Limb (tissue), 2 donors: ENCODE data around the gene GLB1L.
A peak's percentile ranks its signal among the peaks of the same experiment; 100 is the strongest.
"Not testable (repeated sequence)": the region's sequence is repeated elsewhere in the genome, so short reads cannot be mapped to it uniquely, and the experiment has no call there.

ENCODE experiments used
- DNase-seq, 2 donors: peaks; one replicate each; pipeline ENCODE4 v3.0.0-alpha.2; 2016; ENCODE audit errors: extremely low spot score in 2 of 2

GLB1L gene

DNA sequence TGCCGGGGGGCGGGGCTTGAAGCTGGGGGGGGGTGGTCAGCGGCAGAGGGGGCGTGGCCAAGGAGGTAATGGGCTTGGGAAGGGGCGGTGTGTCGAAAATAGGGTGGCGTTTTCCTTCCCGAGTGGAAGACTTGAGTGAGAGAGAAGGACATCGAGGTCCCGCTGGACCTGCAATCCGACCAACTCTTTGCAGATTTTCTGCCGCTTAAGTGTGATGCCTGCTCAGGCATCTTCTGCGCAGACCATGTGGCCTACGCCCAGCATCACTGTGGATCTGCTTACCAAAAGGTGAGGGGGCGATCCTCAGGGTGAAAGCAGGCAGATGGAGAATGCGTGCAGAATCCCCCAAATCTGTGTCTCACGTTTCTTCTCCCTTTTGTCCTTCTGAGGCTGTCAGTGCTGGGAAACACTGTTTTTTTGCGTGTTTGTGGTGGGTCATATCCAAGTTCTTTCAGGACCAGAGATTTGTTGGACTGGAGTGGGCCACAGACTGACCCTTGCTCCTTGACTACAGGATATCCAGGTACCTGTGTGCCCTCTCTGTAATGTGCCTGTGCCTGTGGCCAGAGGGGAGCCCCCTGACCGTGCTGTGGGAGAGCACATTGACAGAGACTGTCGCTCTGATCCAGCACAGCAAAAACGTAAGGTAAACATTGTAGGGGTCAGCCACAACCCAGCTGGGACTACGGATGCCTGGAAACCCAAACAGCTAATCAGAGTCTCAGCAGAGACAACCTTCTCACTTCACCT is 37.9 kb downstream of the GLB1L start:
- no peak for DNase-seq

DNA sequence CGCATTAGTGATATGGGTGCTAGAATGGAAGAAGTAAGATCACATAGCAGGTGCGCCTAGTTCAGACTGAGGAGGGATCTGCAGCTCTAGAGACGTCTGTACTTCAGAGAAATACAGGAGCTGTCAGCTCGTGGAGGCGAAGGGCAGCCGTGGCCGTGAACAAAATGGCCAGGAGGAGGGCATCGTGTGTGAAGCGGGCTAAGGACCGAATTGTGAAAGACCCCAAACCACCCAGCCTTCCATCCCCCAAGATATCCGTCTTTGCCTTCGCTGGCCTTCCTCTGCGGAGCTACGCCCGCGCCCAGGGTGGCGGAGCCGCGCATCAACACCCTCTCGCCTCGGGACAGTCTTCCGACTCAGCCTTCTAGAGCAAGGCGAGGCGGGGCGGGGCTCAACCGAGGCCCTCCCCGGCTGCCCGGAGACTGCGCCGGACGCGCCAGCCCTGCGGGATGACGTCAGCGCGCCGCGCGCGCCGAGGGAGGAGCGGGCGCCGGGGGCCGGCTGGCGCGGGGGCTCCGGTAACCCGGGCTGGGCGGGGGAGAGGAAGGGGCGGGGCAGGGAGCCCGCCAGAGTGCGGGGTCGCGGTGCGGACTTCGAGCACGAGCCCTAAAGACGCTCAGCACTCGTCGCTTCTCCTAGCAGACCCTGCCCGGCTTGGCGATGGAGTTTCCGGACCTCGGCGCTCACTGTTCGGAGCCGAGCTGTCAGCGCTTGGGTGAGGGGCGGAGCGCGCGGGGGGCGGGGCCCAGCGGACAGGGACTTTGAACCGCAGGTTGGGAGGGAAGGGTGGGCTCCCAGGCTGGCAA is 38.7 kb downstream of the GLB1L start, which contains the start of gene ZFAND2B:
Gene ZFAND2B (plus strand): TSS at position 455 of the 806 bp plus-strand sequence. CDS start 206 bp downstream, at position 661.
- peak; percentile 94 to 98 for DNase-seq

DNA sequence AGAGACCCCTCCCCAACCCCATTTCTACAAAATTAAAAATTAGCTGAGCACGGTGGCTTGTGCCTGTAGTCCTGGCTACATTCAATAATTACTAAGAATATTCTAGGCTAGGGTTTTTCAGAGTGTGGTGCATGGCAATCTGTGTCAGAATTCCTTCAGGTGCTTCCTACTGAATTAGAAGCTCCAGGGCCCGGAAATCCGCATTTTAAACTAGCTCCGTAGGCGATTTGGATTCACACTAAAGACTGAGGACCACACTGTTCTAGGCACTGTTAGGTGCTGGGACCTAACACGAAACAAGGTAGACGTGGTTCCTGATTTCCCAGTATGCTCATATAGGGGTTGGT is 39.3 kb downstream of the GLB1L start:
- DNase-seq = no peak

- DNase-seq = no peak
Observed at GRCh38 chr2:219205165-219205538, 40.1 kb downstream of the GLB1L start.

DNA sequence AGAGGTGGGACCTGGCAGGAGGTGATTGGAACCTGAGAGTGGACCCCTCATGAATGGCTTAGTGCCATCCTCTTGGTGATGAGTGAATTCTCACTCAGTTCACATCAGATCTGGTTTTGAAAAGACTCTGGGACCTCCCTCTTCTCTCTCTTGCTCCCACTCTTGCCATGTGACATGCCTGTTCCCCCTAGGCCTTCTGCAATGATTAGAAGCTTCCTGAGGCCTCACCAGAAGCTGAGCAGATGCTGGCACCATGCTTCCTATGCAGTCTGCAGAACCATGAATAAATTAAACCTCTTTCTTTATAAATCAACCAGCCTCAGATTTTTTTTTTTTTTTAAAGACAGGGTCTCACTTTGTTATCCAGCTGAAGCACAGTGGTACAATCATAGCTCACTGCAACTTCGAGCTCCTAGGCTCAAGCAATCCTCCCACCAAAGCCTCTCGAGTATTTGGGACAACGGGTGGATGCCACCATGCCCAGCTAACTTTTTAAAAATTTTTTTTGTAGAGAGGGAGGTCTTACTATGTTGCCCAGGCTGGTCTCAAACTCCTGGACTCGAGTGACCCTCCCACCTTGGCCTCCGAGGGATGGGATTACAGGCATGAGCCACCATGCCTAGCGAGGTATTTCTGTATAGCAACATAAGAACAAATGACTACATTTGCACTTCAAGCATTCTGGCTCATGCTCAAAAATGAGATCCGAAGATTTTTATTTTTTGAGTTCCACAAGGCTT is 40.6 kb downstream of the GLB1L start:
- no peak for DNase-seq

DNA sequence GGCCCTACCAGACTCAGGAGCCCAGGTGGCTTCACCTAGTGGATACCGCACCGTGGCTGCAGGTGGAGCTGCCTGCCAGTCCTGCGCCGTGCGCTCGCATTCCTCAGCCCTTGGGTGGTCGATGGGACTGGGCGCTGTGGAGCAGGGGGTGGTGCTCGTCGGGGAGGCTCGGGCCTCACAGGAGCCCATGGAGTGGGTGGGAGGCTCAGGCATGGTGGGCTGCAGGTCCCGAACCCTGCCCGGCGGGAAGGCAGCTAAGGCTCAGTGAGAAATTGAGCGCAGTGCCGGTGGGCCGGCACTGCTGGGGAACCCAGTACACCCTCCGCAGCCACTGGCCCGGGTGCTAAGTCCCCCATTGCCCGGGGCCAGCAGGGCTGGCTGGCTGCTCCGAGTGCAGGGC is 43.9 kb downstream of the GLB1L start:
- not testable (repeated sequence) for DNase-seq

GRCh38 chr2:219200502-219201326 is 44.5 kb downstream of the GLB1L start:
- DNase-seq = not testable (repeated sequence)

GRCh38 chr2:219199470-219200211 is 45.6 kb downstream of the GLB1L start:
- DNase-seq = no peak

DNA sequence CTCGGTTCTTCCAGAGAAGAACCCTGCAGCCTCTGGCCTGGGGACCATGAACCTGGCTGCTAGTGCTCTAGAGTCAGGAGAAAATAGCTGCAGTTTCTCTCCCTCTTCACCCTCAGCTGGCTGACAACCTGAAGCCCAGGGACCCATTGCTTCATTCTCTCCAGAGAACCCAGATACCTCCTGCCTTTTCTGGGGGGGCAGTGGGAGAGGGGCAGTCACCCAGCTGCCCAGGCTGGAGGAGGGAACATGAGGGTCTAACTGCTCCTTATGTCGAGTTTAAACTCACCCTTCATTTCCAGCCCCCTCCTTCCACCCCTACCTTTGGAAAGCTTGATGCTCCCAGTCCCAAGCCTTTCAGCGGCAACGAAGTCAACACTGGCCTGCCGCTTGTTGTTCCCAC is 46.3 kb downstream of the GLB1L start:
- DNase-seq = no peak

DNA sequence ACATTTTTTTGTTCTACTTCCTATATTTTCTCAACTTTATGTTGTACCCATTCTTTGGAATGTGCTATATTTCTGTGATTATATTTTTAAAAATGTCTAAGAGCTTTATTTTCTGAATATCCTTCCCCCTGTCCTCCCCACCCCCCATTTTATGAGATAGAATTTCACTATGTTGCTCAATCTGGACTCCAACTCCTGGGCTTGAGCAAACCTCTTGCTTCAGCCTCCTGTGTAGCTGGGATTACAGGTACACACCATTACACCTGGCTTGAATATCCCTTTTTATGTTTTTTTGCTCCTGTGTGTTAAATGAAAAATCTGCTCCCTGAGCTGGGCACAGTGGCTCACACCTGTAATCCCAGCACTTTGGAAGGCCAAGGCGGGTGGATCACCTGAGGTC is 47.9 kb downstream of the GLB1L start:
- DNase-seq = no peak

GRCh38 chr2:219186754-219187456 is 58.3 kb downstream of the GLB1L start:
- DNase-seq = no peak
